Prostate gland (tissue), 2 donors: Measurements from ENCODE around the gene KLHL6.

Experiments
- POLR2A ChIP-seq: fragments of 450-650 bp; IDR thresholded peaks from one replicate; pipeline ENCODE4 v1.6.1; 2016; ENCODE audit warnings: antibody characterized with exemption, mild to moderate bottlenecking
- POLR2AphosphoS5 ChIP-seq: sonication (generic); formaldehyde crosslinking; IDR thresholded peaks from one replicate; pipeline ENCODE4 v1.6.1; 2017; ENCODE audit warnings: antibody characterized with exemption
- TF ChIP-seq, protein P1 (sequence below), 4 experiments: fragments of 200-600 bp in 2 of 4; fragments of 450-650 bp in 2 of 4; sonication (generic) in 2 of 4; IDR thresholded peaks; 1 replicate in 3 of 4; 2 replicates in 1 of 4; pipeline ENCODE4 v1.5.1; 2016 to 2019; ENCODE audit warnings: antibody characterized with exemption in 4 of 4, mild to moderate bottlenecking in 2 of 4, moderate library complexity in 2 of 4

GRCh38 chr3:183519891-183520290 lies 35.6 kb downstream of the KLHL6 start:
- TF ChIP-seq POLR2AphosphoS5: no peak
- TF ChIP-seq POLR2A: no peak
- TF ChIP-seq, protein P1, sequence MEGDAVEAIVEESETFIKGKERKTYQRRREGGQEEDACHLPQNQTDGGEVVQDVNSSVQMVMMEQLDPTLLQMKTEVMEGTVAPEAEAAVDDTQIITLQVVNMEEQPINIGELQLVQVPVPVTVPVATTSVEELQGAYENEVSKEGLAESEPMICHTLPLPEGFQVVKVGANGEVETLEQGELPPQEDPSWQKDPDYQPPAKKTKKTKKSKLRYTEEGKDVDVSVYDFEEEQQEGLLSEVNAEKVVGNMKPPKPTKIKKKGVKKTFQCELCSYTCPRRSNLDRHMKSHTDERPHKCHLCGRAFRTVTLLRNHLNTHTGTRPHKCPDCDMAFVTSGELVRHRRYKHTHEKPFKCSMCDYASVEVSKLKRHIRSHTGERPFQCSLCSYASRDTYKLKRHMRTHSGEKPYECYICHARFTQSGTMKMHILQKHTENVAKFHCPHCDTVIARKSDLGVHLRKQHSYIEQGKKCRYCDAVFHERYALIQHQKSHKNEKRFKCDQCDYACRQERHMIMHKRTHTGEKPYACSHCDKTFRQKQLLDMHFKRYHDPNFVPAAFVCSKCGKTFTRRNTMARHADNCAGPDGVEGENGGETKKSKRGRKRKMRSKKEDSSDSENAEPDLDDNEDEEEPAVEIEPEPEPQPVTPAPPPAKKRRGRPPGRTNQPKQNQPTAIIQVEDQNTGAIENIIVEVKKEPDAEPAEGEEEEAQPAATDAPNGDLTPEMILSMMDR (IDR thresholded peaks at IDR 0.05): no peak
